NCI-H446 treated with DMSO at 0.1 percent for 48 hours (cell line): ENCODE results near the gene TSPAN32.
A peak's percentile ranks its signal among the peaks of the same experiment; 100 is the strongest.

Experiments used
- DNase-seq: peaks from one replicate; lab custom pipeline; 2025; lab: John Stamatoyannopoulos, UW

The TSPAN32 gene

DNA sequence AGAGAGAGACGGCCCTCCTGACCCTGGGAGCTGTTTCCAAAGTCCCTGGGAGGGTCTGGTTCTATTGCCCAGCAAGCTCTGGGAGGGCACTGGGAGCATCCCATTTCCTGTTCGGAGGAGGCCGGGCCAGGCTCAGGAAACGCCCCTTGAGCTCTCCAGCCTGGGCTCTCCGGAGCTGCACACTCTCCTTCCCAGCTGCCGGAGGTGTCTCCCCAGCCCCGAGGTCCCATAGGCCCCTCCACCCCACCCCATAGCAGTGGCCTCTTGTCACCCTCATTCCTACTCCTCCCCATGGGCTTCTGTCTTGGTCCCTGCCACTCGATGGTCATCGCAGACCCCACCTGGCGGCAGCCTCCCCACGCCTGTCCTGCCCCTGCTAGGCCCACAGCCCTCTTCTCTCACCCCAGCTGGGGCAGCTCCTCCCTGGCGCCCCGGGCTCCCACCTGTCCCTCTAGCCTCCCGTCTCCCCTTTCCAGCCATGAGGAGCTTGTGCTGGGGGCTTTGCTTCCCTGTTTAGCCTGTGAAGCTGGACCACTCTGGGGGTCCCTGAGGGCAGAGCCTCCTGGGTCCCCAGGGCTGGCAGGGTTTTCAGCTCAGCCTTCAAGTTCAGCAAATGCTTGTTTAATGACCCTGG is 2.8 kb downstream of the TSPAN32 start:
- no peak for DNase-seq

DNA sequence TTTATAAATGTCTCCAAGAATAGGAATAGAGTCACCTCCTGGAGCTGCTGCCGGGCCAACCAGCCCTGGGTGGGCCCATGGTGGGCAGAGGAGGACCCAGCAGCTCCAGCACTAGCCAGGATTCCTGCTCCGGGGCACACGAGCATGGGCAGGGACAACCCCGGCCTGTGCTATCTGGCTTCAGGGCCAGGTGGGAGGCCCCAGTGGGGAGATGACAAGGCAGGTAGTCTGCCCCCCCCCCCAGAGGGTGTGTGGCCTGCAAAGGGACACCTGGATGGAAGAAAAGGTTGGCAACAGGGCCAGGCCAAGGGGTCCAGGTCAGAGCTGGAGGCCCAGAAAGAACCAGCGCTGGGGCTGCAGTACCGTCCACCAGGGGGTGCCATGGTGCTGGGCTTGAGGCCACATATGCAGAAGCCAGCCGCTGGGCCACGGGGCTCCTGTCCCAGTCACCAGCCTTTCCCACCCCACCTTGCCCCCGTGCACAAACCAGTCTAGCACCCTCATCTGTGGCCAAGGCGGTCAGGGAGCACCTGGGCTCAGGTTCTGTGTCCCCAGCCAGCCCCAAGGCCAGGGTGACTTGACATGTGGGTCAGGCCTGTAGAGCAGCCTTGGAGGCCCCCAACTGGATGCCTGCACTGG is 3.4 kb downstream of the TSPAN32 start:
- DNase-seq, result peak; percentile 2

DNA sequence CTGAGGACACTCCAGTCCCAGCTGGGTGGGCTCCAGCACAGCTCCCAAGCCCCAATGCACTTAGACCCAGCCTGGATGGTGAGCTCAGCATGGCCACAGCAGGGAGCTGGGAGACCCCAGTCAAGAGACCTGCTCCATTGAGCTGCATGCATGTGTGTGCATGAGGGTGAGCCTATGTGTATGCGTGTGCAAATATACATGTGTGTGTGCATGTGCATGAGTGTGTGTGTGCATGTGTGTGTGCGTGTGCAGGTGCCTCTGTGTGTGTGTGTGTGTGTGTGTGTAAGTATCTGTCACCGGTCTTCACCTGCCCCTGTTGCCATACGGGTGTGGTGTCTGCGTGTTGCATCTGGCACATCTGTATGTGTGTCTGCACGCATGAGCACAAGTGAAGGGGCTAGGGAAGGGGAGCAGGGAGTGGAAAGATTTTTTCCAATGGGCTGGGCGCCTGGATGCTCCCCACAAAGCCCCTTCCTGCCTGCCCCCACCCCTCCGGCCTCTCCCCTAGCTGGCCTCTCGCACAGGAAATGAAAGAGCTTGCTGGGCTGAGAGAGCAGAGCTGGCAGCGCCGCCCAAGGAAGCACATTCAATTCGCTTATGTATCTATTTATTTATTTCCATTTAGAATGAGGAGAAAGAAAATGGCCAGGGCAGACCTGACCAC is 4.1 kb downstream of the TSPAN32 start:
- DNase-seq, result no peak

- DNase-seq, result no peak
These were observed 4.6 kb downstream of the TSPAN32 start for GRCh38 chr11:2306452-2306823.

GRCh38 chr11:2306877-2307500 is 5.2 kb downstream of the TSPAN32 start:
- DNase-seq, result no peak

DNA sequence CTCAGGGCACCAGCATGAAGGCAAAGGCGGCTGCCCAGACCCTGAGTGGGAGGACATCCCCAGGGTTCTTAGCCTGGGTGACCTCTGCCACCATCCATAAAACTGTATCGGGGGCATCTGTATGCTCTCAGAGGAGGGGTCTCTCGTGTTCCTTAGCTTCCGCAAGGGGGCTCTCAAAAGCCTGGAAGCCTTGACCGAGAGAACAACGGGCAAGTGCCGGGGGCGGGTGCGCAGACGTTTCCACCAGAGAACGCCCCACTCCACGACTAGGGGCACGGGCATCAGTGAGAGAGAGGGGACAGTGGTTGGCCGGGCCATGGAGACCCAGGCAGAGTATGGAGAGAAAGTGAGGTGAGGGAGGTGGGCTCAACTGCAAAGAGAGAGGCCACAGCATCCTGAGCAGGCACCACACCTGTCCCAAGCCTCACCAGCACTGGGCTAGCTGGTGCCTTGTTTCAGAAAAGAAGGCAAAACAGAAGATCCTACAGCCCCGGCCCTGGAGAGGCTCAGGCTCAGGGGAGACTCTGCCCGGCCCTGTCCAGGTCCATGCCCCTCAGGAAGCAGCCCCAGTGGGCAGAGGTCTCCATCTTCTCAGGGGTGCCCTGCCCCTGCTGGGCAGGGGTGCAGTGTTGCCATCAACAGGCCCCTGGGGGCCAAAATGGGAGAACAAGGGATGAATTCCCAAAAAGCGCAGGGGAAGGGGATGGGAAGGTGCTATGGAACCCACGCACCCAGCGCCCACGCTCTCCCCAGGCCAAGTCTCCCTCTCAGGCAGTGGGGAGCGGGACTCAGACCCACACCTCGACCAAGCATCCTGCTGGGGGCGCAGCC is 5.9 kb downstream of the TSPAN32 start:
- no peak for DNase-seq

- DNase-seq, result no peak
These were observed 6.9 kb downstream of the TSPAN32 start for GRCh38 chr11:2308713-2309112.

- no peak for DNase-seq
These were observed 7.6 kb downstream of the TSPAN32 start for GRCh38 chr11:2309251-2310072.

GRCh38 chr11:2310073-2310785 is 8.4 kb downstream of the TSPAN32 start:
- DNase-seq, result no peak

GRCh38 chr11:2310786-2311352 is 9.1 kb downstream of the TSPAN32 start:
- no peak for DNase-seq

DNA sequence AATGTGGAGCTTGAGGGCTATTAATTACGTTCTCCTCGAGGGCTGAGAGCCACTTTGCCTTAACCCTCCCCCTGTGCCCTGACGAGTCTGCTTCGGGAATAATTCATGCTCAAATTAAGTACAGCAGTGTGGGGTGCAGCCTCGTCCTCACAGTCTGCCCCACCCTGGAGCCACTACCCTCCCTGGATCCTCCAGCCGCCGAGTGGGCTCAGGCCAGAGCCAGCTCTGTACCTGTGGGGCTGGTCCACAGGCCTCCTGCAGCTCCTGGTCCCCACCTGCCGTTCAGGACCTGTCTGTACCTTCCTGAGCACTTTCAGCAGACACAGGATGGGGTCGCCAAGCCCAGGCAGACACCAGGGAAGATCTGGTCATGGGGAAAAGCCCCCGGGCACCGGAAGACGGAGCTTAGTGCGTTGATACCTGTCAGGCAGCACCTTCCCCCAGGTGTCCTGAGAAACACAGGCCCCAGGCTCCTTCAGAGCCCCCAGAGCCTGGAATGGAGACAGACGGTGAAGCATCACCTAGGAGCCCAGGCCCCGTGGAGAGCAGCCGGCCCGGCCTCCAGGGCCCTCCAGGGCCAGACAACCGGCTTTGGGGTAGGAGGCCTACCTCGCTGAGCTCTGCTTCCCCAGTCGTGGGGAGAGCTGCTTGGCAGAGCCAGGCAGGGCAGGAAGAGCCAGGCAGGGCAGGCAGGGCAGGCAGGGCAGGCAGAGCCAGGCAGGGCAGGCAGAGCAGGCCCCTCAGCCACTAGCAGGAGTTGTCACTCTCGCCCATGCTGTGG is 9.7 kb downstream of the TSPAN32 start:
- DNase-seq, result no peak

GRCh38 chr11:2312232-2313042 is 10.6 kb downstream of the TSPAN32 start:
- no peak for DNase-seq

- no peak for DNase-seq
These were observed 11.5 kb downstream of the TSPAN32 start for GRCh38 chr11:2313051-2313951.

- DNase-seq, result no peak
These were observed 12.3 kb downstream of the TSPAN32 start for GRCh38 chr11:2314136-2314524.

DNA sequence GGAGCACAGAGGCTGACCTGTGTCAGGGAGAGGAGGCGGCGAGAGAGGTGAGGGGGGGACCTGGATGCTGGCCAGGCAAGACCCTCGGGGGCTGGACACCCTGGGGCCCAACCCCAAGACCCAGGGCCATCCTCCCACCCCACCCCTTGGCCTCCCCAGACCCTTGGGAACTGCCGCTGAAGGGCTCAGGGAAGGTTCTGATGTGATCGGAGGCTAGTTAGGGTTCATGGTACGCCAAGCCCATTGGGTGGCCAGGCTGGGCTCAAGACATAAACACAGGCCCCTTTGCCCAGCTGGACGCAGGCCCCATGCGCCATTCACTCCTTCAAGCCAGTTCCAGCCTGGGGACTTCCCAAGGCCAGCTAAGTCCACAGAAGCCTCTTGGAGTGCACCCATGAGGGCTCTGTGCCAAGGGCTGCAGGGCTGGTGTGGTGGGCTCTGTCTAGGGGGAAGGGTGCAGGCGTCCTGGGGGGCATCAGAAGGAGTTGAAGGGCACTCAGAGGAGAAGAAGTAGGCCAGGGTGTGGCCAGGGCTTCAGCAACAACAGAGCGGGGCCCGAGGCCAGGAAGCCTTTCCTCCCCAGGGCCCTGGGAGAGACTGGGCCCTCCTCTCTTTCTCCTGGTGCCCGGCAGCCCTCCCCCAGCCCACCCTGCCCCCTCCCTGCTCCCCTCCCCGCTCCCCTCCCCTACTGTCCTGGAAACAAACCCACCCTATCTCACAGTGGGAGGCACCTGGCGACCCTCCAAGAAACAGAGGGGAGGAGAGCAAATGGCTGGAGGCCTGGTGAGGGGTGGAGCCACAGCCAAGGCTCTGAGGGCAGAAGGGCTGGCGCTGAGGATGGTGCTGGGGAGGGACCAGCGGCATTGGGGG is 12.9 kb downstream of the TSPAN32 start:
- peak; percentile 66 for DNase-seq

DNA sequence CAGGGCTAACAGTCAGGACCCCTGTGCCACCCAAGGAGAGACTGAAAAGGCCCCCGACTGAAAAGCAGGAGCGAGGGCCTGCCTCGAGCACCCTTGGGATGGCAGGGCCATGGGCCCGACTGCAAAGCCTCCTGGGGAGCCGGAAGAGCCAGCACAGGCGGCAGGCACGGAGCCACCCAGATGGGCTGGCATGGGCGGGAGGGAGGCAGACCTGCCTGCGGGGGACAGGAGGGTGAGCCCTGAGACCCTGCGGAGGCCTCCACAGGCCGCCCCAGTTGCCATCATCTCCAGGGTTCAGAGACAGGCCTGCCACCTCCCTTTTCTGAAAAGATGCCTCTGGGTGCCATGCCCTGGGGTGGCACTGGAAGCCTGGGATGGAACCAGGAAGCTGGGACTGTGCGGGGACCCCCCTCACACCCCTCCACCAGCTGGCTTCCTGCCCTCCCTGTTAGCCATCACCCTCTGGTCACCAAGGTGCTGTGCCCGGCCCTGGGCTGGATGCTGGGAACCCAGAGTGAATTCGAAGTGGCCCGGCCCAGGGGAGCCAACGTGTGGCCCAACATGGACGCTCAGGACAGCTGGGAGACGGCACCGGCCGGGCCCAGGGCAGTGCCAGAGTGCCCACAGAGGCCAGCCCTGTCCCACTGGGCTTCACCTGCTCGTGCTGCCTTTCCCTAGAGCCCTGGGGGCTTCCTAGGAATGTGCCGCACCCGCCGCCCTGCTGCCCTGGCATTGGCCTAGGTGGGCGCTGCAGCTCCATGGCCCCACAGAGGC is 13.8 kb downstream of the TSPAN32 start:
- no peak for DNase-seq
